Mesothelial cell of epicardium (in vitro differentiated cells): ENCODE results near the gene VN1R2. TPM values are rescaled to one million over a fixed set of nuclear protein-coding genes. Genes with fewer than 3 reads are reported as not detected.
"Not testable (repeated sequence)": the region's sequence is repeated elsewhere in the genome, so short reads cannot be mapped to it uniquely, and the experiment has no call there.

Experiments
- DNase-seq, 2 experiments: peaks; one replicate each; pipeline ENCODE4 v3.0.0; 2021; ENCODE audit warnings: low spot score in 2 of 2; ENCODE audit not compliant: unreplicated experiment in 2 of 2
- H3K27ac Mint-ChIP-seq: 2 replicates; pipeline ENCODE4 v1.8.0; 2021; ENCODE audit warnings: mixed read lengths
- H3K27me3 Mint-ChIP-seq: 2 replicates; pipeline ENCODE4 v1.8.0; 2021; ENCODE audit warnings: low read depth, mixed read lengths
- H3K36me3 Mint-ChIP-seq: 2 replicates; pipeline ENCODE4 v1.8.0; 2021; ENCODE audit warnings: mixed read lengths
- H3K4me1 Mint-ChIP-seq: 2 replicates; pipeline ENCODE4 v1.8.0; 2021; ENCODE audit warnings: mixed read lengths
- H3K4me3 Mint-ChIP-seq: 2 replicates; pipeline ENCODE4 v1.8.0; 2021; ENCODE audit warnings: mild to moderate bottlenecking, moderate library complexity, mixed read lengths
- H3K9me3 Mint-ChIP-seq: 2 replicates; pipeline ENCODE4 v1.8.0; 2021; ENCODE audit warnings: mixed read lengths
- total RNA-seq: library from RNA; stranded (reverse); gene quantifications from 3 replicates; pipeline ENCODE4 v1.2.1, GENCODE V29; 2021
- TF ChIP-seq, protein P1 (sequence below): fragments of 200-600 bp; sonication (generic); IDR thresholded peaks from one replicate; pipeline ENCODE4 v1.5.0; 2021; ENCODE audit warnings: antibody characterized with exemption; ENCODE audit not compliant: unreplicated experiment

The VN1R2 gene
- total RNA-seq, 1 donor from 2014 or later, result not detected

DNA sequence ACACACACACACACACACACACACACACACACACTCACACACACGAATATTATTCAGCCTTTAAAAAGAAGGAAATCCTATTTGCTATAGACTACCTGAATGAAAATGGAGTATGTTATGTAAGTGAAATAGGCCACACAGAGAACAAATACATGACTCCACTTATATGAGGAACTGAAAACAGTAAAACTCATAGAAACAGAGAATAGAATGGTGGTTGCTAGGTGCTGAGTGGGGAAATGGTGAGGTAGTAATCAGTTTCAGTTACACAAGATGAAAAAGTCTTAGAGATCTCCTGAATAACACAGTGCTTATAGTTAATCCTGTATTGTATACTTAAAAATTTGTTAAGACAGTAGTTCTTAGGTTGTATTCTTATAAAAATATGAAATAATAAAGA lies 11.6 kb upstream of the VN1R2 start:
- Mint-ChIP-seq H3K27ac (no peak overlapping the region), H3K9me3 (peaks cover 81% of the 10 kb centered on the region), H3K27me3 (no peaks in the 10 kb centered on the region), H3K36me3 (peaks cover 91% of the 10 kb centered on the region), H3K4me1 (no peaks in the 10 kb centered on the region), H3K4me3 (no peak overlapping the region)
- no peak for DNase-seq
- TF ChIP-seq, protein P1, sequence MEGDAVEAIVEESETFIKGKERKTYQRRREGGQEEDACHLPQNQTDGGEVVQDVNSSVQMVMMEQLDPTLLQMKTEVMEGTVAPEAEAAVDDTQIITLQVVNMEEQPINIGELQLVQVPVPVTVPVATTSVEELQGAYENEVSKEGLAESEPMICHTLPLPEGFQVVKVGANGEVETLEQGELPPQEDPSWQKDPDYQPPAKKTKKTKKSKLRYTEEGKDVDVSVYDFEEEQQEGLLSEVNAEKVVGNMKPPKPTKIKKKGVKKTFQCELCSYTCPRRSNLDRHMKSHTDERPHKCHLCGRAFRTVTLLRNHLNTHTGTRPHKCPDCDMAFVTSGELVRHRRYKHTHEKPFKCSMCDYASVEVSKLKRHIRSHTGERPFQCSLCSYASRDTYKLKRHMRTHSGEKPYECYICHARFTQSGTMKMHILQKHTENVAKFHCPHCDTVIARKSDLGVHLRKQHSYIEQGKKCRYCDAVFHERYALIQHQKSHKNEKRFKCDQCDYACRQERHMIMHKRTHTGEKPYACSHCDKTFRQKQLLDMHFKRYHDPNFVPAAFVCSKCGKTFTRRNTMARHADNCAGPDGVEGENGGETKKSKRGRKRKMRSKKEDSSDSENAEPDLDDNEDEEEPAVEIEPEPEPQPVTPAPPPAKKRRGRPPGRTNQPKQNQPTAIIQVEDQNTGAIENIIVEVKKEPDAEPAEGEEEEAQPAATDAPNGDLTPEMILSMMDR, result no peak

DNA sequence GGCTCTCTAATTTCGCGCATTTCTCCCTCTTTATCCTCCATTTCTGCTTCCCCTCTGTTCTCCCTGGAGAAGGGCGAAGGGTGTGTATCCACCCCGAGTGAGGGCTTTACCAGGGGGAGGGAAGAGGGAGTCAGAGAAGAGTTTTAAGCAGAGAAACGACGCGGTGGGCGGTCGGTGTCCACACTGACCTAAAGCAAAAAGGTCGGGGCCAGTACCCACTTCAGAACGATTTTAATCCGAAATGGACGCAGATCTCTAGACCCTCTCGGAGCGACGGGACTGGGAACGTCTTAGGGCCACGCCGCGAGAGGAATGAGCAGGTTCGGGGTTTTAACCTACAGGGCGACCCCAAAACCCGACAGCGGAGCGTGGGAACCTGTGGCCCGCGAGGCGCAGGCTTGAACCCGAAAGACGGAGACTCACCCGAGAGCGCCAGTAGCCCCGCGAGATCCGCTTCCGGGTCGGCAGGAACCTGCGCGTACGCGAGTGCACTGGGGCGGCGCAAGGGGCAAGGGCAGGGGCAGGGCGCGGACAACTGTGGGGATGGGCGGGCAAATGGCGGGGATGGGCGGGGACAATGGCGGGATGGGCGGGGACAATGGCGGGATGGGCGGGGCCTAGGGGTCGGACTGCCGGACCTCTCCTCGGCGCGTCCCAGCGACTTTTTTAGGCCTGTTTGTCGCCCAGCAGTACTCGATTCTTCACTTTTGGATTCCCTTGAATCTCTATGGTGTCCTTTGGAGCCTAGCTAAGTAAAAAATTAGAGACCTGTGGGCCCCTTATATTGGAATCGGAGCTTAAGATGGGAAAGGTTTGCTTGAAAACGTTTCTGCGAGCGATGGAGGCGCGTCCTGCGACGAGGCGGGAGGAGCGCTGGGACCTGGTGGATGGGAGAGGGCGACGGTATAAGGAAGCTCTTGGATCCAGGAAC lies 3.4 kb upstream of the VN1R2 start, which contains the start of gene ZNF677:
TSS of gene ZNF677 (minus strand) at position 463 of the 931 bp plus-strand sequence. CDS start 3,323 bp downstream, outside the sequence.
- peaks cover 9% of the 10 kb centered on the region for H3K4me1 Mint-ChIP-seq
- peak; percentile 56 to 61 for DNase-seq
- peak within 1 kb of the TSS; percentile 95 for H3K4me3 Mint-ChIP-seq
- H3K9me3 Mint-ChIP-seq, result peaks cover 55% of the 10 kb centered on the region
- peak within 1 kb of the TSS; percentile 91 for H3K27ac Mint-ChIP-seq
- TF ChIP-seq, protein P1, result no peak
- H3K36me3 Mint-ChIP-seq, result peaks cover 44% of the 10 kb centered on the region
- no peaks in the 10 kb centered on the region for H3K27me3 Mint-ChIP-seq

DNA sequence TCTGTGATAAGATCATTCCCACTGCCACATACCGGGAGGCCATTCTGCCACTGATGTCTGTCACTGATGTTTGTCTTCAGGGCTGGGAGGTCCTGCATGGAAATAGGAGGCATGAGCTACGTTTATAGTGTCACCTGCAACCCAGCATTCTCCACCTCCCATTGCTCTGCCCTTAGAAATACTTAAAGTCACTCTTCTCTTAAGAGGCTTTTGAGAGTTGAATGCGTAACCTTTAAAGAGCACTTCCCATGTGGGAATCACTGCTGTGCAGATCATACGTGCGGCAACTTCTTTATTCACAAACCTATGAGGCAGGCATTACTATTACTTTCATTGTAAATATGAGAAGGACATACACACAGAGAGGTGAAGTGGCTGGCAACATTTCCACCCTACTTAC lies 9.5 kb downstream of the VN1R2 start, which contains the start of gene VN1R4:
TSS of gene VN1R4 (minus strand) at position 101 of the 400 bp plus-strand sequence. CDS start at position 43, 58 bp downstream.
- DNase-seq, H3K4me3 Mint-ChIP-seq, H3K36me3 Mint-ChIP-seq, H3K4me1 Mint-ChIP-seq, H3K27me3 Mint-ChIP-seq, H3K27ac Mint-ChIP-seq: not testable (repeated sequence)
- peaks cover 61% of the 10 kb centered on the region for H3K9me3 Mint-ChIP-seq

DNA sequence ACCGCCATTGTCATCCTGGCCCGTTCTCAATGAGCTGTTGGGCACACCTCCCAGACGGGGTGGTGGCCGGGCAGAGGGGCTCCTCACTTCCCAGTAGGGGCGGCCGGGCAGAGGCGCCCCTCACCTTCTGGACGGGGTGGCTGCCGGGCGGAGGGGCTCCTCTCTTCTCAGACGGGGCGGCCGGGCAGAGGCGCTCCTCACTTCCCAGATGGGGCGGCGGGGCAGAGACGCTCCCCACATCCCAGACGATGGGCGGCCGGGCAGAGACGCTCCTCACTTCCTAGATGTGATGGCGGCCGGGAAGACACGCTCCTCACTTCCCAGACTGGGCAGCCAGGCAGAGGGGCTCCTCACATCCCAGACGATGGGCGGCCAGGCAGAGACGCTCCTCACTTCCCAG lies 11.8 kb downstream of the VN1R2 start:
- not testable (repeated sequence) for H3K36me3 Mint-ChIP-seq, DNase-seq, H3K27me3 Mint-ChIP-seq, H3K4me1 Mint-ChIP-seq, H3K27ac Mint-ChIP-seq, H3K4me3 Mint-ChIP-seq
- H3K9me3 Mint-ChIP-seq, result peaks cover 58% of the 10 kb centered on the region

DNA sequence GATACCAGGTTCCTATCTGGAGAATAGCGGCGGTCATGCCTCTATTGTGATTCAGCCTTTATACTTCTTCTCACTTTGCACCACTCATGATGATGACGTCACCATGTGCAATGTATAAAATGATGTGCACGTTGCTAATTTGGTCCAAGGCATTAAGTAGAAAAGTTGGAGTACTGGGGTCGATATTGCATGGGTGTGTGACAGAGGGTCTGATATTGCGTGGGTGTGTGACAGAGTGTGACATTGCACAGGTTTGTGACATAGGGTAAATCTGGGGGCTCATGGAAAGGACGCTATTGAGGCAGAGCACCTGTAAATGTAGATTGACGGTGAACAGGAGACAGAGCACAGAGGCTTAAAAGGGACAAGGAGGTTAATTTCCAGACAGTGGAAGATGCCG lies 14.0 kb downstream of the VN1R2 start:
- no peaks in the 10 kb centered on the region for H3K4me1 Mint-ChIP-seq
- peaks cover 1% of the 10 kb centered on the region for H3K36me3 Mint-ChIP-seq
- no peak overlapping the region for H3K27ac Mint-ChIP-seq
- H3K9me3 Mint-ChIP-seq, result peaks cover 49% of the 10 kb centered on the region
- DNase-seq, result no peak
- no peaks in the 10 kb centered on the region for H3K27me3 Mint-ChIP-seq
- H3K4me3 Mint-ChIP-seq, result no peak overlapping the region
- TF ChIP-seq, protein P1, result no peak

DNA sequence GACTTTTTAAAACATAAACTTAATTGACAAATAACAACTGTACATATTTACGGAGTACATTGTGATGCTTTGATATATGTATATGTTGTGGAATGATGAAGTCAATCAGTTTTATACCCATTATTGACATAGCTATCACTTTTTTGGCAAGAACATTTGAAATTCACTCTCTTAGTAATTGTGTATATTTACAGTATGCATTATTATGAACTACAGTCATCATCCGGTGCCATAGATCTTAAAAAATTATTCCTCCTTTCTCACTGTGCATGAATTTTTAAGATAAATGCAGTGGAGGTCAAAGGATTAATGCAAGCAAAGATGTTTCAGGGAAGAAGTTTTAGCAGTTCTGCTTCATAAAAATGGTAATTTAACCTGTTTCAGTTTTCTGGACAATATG lies 17.4 kb downstream of the VN1R2 start:
- no peak for DNase-seq
- H3K4me3 Mint-ChIP-seq, result no peak overlapping the region
- no peaks in the 10 kb centered on the region for H3K4me1 Mint-ChIP-seq
- no peak overlapping the region for H3K27ac Mint-ChIP-seq
- H3K9me3 Mint-ChIP-seq, result peaks cover 53% of the 10 kb centered on the region
- TF ChIP-seq, protein P1, result no peak
- H3K27me3 Mint-ChIP-seq, result no peaks in the 10 kb centered on the region
- H3K36me3 Mint-ChIP-seq, result peaks cover 1% of the 10 kb centered on the region

DNA sequence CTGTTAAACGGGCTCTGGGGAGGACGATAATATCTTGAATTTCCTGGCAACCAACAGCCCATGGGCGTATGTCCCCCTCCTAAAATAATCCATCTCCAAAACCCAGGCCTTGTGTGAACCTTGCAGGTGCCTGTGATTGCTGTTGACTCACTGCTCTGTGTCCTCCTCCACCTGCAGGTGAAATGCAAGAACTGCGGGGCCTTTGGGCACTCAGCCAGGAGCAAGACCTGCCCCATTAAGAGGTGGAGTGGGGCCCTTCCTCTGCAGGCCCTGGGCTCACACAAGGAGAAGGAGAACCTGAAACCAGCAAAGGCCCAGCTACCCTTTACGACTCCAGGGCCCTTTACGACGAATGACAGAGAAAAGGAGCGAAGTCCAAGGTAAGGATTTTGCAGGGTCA lies 23.9 kb downstream of the VN1R2 start:
- H3K9me3 Mint-ChIP-seq, result peaks cover 29% of the 10 kb centered on the region
- not testable (repeated sequence) for H3K4me3 Mint-ChIP-seq, H3K36me3 Mint-ChIP-seq, DNase-seq, H3K27ac Mint-ChIP-seq, H3K4me1 Mint-ChIP-seq, H3K27me3 Mint-ChIP-seq
